ENCODE measurements around the gene P2RX3. TPM values are rescaled to one million over a fixed set of nuclear protein-coding genes. Genes with fewer than 3 reads are reported as not detected.

Gene P2RX3
- total and polyA plus RNA-seq, 2 donors from 2014 or later: not detected

GRCh38 chr11:57391539-57391938 lies 53.4 kb downstream of the P2RX3 start:
- intact Hi-C loops (cut with DNase I): no loop called here
- TF ChIP-seq CTCF (IDR thresholded peaks at IDR 0.05; ENCODE audit: borderline replicate concordance, extremely low read depth, insufficient read depth): no peak

GRCh38 chr11:57392066-57392762 lies 54.1 kb downstream of the P2RX3 start:
- H3K27me3 ChIP-seq (ENCODE audit: control insufficient read depth, insufficient read depth, low read length): no peaks in the 10 kb centered on the region
- no peaks in the 10 kb centered on the region for H3K4me1 ChIP-seq (ENCODE audit: control insufficient read depth in 2 of 3, insufficient read depth in 2 of 3, low read depth in 1 of 3, low read length in 3 of 3)
- no peak overlapping the region for H3K9ac ChIP-seq (ENCODE audit: low read length in 3 of 3)
- H3K36me3 ChIP-seq (ENCODE audit: control insufficient read depth in 2 of 3, insufficient read depth in 3 of 3, low read length in 3 of 3): no peaks in the 10 kb centered on the region
- FAIRE-seq: no peak
- TF ChIP-seq CTCF (IDR thresholded peaks at IDR 0.05; ENCODE audit: borderline replicate concordance, extremely low read depth, insufficient read depth): no peak
- no peak overlapping the region for H3K27ac ChIP-seq (ENCODE audit: low read depth in 2 of 2, low read length in 2 of 2)
- no peaks in the 10 kb centered on the region for H3K9me3 ChIP-seq (ENCODE audit: control insufficient read depth in 2 of 3, insufficient read depth in 1 of 3, low read length in 3 of 3)
- H3K4me3 ChIP-seq (ENCODE audit: low read length in 3 of 3): no peak overlapping the region
- no peak for DNase-seq
- intact Hi-C loops (cut with DNase I): no loop called here

More at GRCh38 chr11:57391539-57391938, 53.4 kb downstream of the P2RX3 start:
- no peak overlapping the region for H3K27ac ChIP-seq (ENCODE audit: low read depth in 2 of 2, low read length in 2 of 2)
- DNase-seq (no peak), FAIRE-seq (no peak)
- no peak overlapping the region for H3K4me3 ChIP-seq (ENCODE audit: low read length in 3 of 3)
- H3K9ac ChIP-seq (ENCODE audit: low read length in 3 of 3): no peak overlapping the region
- no peaks in the 10 kb centered on the region for H3K36me3 ChIP-seq (ENCODE audit: control insufficient read depth in 2 of 3, insufficient read depth in 3 of 3, low read length in 3 of 3)
- no peaks in the 10 kb centered on the region for H3K4me1 ChIP-seq (ENCODE audit: control insufficient read depth in 2 of 3, insufficient read depth in 2 of 3, low read depth in 1 of 3, low read length in 3 of 3)
- H3K27me3 ChIP-seq (ENCODE audit: control insufficient read depth, insufficient read depth, low read length): no peaks in the 10 kb centered on the region
- H3K9me3 ChIP-seq (ENCODE audit: control insufficient read depth in 2 of 3, insufficient read depth in 1 of 3, low read length in 3 of 3): no peaks in the 10 kb centered on the region

GRCh38 chr11:57392763-57393105 lies 54.6 kb downstream of the P2RX3 start:
- FAIRE-seq: no peak
- no peaks in the 10 kb centered on the region for H3K9me3 ChIP-seq (ENCODE audit: control insufficient read depth in 2 of 3, insufficient read depth in 1 of 3, low read length in 3 of 3)
- no peak overlapping the region for H3K9ac ChIP-seq (ENCODE audit: low read length in 3 of 3)
- no peak overlapping the region for H3K4me3 ChIP-seq (ENCODE audit: low read length in 3 of 3)
- H3K4me1 ChIP-seq (ENCODE audit: control insufficient read depth in 2 of 3, insufficient read depth in 2 of 3, low read depth in 1 of 3, low read length in 3 of 3): no peaks in the 10 kb centered on the region
- no peaks in the 10 kb centered on the region for H3K27me3 ChIP-seq (ENCODE audit: control insufficient read depth, insufficient read depth, low read length)
- H3K36me3 ChIP-seq (ENCODE audit: control insufficient read depth in 2 of 3, insufficient read depth in 3 of 3, low read length in 3 of 3): no peaks in the 10 kb centered on the region
- no peak overlapping the region for H3K27ac ChIP-seq (ENCODE audit: low read depth in 2 of 2, low read length in 2 of 2)
- TF ChIP-seq CTCF (IDR thresholded peaks at IDR 0.05; ENCODE audit: borderline replicate concordance, extremely low read depth, insufficient read depth): no peak
- no peak for DNase-seq
- intact Hi-C loops (cut with DNase I): no loop called here

Data from kidney (tissue), 14 donors.